SW480 (cell line): ENCODE data around the gene TMPRSS7.
A peak's percentile ranks its signal among the peaks of the same experiment; 100 is the strongest.

Source experiments
- DNase-seq: peaks from one replicate; pipeline ENCODE4 v3.0.0-alpha.2; 2016; ENCODE audit warnings: low spot score

Gene TMPRSS7, protein sequence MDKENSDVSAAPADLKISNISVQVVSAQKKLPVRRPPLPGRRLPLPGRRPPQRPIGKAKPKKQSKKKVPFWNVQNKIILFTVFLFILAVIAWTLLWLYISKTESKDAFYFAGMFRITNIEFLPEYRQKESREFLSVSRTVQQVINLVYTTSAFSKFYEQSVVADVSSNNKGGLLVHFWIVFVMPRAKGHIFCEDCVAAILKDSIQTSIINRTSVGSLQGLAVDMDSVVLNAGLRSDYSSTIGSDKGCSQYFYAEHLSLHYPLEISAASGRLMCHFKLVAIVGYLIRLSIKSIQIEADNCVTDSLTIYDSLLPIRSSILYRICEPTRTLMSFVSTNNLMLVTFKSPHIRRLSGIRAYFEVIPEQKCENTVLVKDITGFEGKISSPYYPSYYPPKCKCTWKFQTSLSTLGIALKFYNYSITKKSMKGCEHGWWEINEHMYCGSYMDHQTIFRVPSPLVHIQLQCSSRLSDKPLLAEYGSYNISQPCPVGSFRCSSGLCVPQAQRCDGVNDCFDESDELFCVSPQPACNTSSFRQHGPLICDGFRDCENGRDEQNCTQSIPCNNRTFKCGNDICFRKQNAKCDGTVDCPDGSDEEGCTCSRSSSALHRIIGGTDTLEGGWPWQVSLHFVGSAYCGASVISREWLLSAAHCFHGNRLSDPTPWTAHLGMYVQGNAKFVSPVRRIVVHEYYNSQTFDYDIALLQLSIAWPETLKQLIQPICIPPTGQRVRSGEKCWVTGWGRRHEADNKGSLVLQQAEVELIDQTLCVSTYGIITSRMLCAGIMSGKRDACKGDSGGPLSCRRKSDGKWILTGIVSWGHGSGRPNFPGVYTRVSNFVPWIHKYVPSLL

DNA sequence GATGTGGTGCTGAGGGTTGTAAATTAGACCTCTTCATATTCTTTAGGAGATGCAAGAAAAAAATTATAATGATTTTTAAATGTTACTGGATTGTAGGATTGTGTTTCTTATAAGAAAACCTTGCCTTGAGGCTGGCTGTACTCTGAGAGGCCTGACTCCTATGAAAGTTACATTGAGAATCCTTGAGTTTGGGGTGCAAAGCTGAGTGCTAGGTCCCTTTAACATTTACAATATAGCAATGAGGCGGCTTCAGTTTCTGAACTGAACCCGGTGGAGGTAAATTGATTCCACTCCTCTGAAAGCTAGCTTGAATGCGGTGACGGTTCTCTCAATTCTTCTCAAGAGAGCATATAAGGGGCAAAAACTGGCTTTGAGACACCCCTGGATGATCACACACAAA, at the start of gene TMPRSS7:
Gene TMPRSS7 (plus strand): TSS at position 301 of the 400 bp plus-strand sequence. CDS start 110 bp downstream, outside the sequence.
- no peak for DNase-seq

DNA sequence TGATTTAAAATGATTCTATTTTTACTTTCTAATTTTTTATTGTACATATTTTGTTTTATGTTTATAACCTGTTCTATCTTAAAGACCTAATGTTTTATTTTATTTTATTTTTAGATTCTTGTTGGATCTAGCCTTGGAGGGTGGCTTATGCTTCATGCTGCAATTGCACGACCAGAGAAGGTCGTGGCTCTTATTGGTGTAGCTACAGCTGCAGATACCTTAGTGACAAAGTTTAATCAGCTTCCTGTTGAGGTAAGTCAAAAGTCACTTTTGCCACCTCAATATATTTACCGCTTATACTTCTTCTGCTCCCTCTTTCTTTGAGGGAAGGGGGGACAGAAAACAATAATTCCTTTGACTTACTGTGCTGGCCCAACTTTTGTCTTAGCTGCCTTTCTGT, 47.7 kb upstream of the TMPRSS7 start:
- DNase-seq = no peak

DNA sequence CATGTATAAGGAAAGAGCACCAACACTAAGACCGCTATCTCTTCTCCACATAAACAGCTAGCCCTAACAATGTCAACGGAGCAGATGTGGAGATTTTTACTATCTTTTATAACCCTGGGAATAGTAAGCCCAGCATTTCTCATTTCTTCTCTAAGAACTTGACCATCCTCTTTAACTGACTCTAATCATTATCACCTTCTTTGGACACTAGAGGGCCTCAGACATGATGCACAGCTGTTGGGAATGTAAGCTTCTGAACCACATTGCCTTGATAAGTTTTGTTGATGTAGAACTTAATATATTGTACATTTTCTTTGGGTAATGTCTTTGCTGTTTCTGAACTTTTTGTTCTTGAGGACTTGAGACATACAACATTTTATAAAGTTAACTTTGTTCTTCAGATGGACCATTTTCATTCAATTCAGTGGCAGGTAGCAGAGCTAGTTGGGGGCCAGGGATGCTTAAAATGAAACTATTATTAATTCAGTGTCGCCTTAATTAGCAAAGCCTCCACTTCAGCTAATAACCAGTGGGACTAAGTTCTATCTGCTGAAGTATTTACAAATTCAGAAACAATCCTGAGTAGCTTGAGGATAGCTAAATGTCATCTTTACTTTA, 45.4 kb upstream of the TMPRSS7 start:
- DNase-seq = peak; percentile 60

DNA sequence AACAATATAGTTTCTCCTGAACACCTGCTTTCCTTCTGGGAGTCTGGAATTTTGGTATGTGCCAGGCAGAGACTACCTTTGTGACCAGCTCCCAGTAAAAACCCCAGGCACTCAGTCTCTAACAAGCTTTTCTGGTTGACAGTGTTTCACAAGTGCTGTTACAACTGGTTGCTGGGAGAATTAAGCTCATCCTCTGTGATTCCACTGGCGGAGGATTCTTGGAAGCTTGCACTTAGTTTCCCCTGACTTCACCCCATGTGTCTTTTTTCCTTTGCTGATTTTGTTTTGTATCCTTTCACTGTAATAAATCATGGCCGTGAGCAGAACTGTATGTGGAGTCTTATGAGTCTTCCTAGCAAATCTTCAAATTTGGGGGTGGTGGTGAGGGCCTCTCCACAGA, 41.5 kb upstream of the TMPRSS7 start:
- DNase-seq = no peak

DNA sequence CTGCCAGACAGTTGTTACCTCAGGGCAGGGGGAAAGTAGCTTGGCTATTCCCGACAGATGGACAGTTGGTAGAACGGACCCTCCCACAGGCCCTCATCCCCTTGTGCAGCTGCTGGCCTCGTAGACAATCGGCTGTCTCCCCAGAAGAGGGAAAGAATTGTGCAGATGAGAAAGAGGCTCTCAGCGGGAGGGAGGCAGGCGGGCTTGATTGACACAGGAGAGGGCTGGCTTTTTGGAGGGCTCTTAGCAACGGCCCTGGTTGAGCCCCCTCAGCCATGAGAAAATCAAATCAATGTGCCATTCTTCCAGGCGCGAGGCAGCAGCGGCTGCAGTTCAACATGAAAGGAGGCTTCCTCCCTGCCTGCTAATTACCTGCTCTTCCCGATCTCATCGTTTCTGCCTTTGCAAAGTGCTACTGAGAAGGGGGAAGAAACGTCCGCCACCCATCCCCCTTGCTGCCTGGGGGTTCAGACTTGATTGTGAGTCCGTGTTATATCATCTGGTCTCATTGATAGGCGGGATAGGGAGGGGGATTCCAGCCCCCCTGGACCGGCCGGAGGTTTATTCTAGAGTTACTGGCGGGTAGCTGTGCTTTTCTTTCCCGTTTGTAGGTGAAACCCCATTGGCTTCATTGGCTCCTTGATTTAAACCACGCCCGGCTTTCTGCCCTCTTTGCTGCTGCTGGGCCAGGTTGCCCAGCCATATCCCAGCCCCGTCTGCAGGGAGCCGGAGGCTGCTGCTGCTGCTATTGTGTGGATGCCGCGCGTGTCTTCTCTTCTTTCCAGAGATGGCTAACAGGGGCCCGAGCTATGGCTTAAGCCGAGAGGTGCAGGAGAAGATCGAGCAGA, 35.7 kb upstream of the TMPRSS7 start, which contains the start of gene TAGLN3:
Gene TAGLN3 (plus strand): TSS at position 287 of the 848 bp plus-strand sequence. CDS start 501 bp downstream, at position 788.
- peak; percentile 35 for DNase-seq

DNA sequence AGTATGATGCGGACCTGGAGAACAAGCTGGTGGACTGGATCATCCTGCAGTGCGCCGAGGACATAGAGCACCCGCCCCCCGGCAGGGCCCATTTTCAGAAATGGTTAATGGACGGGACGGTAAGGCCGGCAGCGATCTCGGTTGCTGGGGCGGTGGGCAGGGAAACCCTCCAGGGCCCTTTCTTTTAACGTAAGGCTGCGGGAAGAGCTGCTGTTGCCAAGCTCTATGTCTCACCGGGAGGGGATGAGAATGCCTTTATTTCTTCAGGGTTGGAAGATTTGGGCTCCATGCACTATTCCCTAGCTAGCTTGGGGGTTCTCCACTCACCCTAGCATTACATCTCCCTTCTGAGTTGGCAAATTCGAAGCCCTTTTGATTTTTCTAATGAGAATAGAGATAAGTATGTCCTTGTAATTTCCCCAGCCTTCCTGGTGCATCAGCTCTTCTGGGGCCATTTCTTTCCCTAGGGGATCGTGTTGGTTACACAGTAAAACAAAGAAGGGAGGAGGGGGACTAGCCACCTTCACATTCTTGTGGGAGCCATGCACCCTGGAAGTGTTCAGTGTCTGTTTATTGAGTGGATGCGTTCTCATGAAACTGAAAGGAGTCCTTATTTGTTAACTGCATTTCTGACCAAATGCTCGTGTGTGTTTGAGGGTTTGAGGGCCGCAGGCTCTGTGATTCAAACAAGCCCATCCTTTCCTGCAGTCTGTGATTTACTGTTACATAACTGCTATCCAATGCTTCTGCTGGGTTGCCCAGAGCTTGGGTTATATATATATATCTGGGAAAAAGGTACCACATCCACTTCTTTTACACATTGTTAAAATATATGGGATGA, 34.8 kb upstream of the TMPRSS7 start:
- no peak for DNase-seq

DNA sequence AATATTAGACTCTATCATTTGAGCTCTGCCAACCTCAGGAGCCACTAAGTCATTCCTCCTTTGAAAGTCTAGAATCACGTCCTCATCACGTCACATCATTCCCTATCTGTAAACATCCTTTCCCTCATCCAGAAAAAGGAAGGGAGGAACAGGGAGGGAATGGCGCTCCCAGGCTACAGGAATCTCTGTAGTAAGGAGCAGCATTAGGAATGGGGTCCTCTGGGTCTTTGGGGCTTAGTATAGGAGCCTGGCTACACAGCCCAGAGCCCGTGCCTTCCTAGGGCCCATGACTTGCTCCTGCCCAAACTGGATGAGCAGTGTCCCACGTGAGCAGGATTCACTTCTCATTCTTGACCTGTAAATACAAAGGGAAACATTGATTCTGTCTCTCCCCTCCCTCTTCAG, 34.2 kb upstream of the TMPRSS7 start:
- DNase-seq = no peak

DNA sequence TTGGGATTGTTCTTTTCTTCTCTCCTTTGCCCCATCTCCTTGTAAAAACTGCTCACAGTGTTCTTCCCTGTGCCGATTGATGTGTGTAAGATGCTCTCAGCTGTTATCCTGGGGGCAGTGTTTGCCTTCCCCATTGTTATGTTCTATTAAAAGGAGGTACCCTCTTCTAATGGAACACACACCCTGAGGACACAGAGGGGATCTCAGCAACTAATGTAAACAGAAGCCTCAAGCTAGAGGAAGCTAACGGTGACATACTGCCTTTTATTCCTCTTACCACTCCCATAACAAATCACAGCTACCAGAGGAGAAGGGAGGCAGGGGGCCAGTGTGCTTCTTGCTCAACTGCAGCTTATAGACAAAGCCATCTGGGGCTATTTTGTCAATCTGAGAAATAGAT, 33.6 kb upstream of the TMPRSS7 start:
- DNase-seq = no peak

DNA sequence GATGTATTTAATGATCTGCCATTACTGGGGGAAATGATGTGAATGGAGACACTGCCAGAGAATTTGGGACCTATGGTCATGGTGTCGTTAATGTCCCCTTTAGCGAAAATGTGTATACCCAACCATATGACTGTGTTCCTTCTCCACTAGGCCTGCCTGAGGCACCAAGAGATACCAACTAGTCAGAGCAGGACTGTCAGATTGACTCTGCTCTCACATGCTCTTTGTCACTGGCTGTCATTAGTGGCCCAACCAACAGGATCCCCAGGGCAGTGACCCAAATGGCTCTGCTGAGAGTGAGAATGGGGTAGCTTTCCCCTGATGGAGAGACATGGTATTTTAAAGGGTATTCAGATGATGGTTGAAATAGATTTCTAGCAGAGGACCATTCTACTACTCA, 33.0 kb upstream of the TMPRSS7 start:
- no peak for DNase-seq

DNA sequence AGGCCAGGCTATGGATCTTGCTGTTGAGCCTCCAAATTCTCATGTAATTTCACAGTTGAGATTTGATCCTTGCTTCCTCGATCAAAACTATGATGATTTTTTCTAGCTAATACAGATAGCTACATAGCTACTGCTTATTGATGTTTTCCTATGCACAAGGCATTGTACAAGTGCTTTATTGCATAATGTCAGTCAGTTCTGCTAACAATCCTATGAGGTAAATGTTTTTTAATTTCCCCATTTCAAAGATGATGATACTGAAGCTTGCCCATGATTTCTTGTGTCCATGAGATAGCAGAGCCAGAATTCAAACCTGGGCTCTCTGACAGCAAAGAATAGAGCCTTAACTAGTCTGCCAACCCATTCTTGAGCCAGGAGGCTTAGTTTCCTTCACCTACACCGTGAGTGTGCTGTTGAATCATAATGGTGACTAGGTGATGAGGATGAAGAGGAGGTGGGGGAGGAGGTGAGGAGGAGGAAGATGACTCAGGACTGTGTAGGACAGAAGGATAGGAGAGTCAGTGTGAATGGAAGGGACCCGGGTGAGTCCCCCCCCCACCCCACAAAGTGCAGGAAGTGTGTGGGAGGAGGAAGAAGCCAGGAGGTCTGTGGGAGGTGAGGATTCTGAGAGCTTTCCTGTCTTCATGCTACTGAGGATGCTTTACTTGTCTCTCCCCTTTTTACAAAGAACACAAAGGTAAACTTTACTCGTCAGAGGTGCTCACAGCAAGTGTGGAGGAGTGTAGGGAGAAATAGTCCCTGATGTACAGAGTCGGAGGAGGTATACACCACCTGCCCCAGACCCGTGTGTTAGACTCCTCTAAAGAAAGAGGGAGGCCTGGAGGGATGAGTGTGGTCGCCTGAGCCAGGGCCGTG, 32.2 kb upstream of the TMPRSS7 start:
- DNase-seq = no peak

DNA sequence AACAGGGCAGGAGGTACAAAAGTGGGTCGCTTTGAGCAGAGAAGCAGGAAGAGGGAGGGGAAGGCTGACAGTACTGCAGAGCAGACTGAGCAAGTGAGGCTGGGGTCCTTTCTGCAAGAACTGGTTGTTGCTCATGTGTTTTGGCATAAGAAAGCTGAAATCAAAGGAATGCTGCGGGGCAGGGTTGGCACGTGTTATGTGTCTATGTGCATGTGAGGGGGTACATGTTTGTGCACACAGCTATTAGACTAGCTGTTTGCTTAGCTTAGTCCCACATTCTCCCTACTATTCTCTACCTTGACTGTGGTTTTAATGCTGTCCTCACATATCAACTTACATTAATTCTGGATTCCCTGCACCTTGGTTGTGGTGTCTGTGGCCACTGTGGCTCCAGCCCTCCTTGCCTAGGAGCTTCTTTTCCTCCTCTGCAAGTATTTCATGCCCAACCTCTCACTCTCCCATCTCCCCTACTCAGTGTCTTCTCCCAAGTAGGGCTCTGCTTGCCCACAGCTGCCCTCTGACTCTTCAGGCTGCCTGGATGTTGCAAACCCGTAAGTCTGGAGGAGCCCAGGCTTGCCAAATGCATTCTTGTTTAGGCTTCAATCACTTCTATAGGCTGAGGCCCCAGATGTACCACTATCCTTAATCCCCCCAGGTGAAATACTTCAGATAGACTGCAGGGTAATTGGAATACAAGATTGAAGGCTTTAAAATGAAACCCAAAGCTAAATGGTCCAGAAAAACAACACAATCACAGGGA, 31.0 kb upstream of the TMPRSS7 start:
- DNase-seq = no peak

DNA sequence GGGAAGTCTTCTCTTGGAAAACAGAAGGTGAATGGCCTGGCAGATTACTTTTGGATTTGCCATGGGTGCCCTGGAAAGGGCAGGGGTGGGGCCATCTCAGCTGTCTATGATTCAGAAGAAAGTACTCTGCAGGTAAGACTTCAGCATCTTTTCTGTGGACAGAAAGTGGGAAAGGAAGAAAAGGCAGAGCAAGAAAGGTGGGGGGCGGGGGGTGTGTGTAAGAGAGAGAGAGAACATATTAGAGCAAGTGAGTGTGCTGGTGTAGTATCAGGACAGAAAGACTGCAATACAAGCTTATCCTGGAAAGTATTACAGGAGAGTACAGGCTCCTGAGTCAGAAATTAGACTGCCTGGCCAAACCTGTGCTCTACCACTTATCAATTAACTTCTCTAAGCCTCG, 30.3 kb upstream of the TMPRSS7 start:
- DNase-seq = no peak

DNA sequence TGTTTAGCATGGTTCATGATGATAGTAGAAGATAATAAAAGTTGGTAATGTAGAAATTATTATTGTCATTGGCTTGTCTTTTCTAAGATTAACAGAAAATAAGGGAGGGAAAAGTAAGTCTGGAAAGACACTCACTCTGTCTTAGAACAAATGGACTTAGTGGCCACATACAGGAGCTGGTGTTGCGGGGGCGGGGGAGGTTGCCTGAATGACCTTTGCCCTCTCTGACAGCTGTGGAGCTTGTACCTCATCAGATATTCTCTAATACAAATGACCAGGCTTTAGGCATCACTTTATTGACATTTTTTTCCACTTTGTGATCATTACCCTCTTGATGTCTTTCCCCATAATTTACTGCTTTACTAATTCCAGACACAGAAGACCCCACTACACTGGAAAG, 29.9 kb upstream of the TMPRSS7 start:
- DNase-seq = no peak

DNA sequence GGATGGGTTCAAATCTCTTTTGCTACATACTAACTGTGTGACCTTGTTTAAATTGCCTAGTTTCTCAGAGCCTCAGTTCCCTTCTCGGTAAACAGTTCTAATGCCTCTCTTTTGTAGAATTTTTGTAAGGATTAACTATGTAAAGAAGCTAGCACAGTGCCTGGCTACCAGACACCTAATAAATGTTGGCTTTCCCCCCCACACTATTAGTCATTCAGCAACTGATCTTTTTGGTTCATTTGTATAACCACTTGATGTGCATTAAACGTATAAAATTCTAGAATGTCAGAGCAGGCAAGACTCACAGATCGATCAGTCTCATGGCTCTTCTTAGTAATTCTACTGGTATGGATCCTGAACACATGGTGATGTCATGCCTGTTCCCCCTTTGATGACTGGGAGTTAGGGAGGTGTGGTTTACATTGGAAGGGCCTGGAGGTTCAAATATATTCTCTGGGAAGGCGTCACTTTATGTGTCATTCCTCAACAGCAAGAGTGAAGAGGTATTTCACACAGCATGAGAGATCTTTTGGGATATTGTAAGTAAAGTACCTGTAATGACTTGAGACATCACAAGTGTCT, 29.4 kb upstream of the TMPRSS7 start:
- DNase-seq = no peak

DNA sequence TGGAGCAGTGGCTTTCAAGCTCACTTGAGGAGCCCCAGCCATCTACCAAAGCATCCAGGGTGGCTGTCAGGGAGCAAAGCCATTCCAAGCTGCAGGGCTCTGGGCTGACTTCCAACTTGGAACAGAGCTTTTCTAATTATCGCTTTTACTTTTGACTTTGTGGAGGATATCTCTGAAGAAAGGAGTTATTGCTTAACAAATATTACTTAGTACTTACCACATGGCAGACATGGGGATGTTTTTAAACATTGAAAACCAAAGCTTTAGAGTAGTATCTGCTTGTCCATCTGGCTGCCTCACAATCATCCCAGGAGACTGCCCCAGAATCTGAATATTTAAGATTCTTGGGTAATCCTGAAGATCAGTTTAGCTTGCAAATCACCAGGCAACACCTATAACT, 26.9 kb upstream of the TMPRSS7 start:
- DNase-seq = no peak

DNA sequence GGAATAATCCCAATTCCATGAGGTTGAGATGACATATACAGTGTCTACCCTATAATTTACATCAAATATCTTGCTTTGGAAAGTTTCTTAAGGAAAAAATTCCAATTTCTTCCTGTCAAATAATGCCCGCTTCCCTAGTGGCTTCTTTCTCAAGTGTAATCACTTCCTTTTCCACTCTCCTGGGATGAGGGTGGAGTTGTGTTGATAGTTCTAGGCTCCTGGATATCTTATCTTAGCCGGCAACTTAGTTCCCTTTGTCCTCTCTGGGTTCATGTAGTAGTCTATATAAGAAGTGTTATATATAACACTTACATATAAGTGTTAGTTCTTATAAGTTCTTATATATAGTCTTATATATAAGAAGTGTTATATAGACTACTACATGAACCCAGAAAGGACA, 24.9 kb upstream of the TMPRSS7 start:
- no peak for DNase-seq

DNA sequence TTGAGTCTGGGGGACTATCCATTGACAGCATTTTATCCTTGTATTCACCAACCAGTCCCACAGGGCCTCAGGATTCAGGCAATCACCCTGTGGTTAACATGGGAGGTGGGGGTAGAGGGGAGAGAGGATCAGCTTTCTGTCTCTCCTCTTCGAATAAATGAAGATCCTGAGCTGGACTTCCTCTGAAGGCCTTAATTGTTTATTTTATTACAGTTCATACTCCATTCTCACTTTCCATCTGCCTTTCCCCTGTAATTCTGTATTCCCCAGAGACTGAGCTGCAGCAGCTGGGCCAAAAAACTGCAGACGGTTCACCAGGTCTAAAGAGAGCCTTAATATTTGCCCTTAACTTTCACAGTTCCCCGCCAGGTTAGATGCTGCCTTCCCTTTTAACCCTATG, 23.9 kb upstream of the TMPRSS7 start:
- DNase-seq = no peak

DNA sequence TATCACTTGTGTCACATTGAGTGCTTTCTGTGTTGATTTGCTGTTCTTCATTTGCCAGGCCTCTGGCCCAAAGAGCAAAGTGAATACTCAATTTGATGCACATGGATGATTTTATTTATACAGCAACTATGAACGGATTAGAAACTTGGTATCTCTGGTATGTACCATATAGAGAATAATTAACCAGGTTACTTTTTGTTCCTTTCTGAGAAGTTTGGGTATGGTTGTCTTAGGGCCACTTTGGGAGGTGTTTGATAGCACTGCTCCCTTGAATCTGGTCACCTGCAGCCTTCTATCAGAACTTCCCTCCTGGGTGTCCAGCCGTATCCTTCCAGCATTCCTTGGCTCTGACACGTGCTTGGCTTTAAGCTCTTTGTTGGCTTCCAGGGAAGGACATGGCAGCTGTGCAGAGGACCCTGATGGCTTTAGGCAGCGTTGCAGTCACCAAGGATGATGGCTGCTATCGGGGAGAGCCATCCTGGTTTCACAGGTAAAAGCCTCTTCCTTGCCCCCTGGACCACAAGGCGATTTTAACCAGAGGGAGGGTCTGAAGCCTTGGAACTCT, 23.1 kb upstream of the TMPRSS7 start:
- no peak for DNase-seq
